Panc1 (cell line): ENCODE data around the gene ATP10A.

Source experiments
- TF ChIP-seq, protein P1 (sequence below), 2 experiments: IDR thresholded peaks; 2 replicates each; pipeline ENCODE4 v1.6.1; 2011 to 2012; ENCODE audit warnings: low read depth in 2 of 2, control low read depth in 1 of 2, low read length in 1 of 2, mild to moderate bottlenecking in 1 of 2, moderate library complexity in 1 of 2; ENCODE audit not compliant: insufficient read depth in 1 of 2
- TF ChIP-seq, protein P2 (sequence below): fragments of 450-650 bp; IDR thresholded peaks from 2 replicates; pipeline ENCODE4 v1.5.1; 2017; ENCODE audit warnings: mild to moderate bottlenecking

DNA sequence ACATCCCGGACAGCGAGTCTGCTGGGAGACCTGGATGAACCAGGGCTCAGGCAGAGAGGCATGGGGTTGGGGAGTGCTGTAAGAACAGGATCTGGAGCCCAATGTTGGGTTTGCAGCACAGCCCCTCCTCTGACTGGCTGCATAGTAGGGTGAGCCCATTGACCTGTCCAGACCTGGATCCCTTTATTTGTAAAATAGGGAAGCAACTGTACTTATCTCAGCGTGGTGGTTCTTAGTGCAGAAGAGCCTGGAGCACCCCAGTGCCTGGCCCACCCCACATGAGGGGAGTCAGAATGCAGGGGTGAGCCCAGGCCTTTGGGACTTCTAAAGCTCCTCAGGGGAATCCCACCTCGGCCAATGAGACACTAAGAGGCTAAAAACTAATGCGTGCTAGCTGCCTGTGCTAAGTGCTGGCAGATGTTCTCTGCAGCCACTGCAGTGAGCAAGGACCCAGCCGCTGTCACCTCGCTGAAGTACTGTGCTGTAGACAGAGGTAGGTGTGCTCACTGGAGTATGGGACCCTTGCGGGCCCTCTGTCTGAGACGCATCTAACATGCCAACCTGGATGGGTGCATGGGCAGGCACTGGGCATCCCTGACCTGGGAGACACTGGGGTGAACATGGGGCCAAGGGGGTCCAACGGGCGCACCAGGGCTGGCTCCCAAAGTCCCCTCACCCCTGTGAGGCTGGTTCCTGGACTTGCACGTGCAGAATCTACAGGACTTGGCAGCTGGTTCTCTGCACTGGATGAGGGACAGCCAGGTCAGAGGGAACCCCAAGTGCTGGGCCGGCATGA is 95.6 kb downstream of the ATP10A start:
- TF ChIP-seq, protein P1, sequence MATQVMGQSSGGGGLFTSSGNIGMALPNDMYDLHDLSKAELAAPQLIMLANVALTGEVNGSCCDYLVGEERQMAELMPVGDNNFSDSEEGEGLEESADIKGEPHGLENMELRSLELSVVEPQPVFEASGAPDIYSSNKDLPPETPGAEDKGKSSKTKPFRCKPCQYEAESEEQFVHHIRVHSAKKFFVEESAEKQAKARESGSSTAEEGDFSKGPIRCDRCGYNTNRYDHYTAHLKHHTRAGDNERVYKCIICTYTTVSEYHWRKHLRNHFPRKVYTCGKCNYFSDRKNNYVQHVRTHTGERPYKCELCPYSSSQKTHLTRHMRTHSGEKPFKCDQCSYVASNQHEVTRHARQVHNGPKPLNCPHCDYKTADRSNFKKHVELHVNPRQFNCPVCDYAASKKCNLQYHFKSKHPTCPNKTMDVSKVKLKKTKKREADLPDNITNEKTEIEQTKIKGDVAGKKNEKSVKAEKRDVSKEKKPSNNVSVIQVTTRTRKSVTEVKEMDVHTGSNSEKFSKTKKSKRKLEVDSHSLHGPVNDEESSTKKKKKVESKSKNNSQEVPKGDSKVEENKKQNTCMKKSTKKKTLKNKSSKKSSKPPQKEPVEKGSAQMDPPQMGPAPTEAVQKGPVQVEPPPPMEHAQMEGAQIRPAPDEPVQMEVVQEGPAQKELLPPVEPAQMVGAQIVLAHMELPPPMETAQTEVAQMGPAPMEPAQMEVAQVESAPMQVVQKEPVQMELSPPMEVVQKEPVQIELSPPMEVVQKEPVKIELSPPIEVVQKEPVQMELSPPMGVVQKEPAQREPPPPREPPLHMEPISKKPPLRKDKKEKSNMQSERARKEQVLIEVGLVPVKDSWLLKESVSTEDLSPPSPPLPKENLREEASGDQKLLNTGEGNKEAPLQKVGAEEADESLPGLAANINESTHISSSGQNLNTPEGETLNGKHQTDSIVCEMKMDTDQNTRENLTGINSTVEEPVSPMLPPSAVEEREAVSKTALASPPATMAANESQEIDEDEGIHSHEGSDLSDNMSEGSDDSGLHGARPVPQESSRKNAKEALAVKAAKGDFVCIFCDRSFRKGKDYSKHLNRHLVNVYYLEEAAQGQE (IDR thresholded peaks at IDR 0.05; ENCODE audit: insufficient read depth in 1 of 2, low read depth in 2 of 2, low read length in 1 of 2) = no peak
- TF ChIP-seq, protein P2, sequence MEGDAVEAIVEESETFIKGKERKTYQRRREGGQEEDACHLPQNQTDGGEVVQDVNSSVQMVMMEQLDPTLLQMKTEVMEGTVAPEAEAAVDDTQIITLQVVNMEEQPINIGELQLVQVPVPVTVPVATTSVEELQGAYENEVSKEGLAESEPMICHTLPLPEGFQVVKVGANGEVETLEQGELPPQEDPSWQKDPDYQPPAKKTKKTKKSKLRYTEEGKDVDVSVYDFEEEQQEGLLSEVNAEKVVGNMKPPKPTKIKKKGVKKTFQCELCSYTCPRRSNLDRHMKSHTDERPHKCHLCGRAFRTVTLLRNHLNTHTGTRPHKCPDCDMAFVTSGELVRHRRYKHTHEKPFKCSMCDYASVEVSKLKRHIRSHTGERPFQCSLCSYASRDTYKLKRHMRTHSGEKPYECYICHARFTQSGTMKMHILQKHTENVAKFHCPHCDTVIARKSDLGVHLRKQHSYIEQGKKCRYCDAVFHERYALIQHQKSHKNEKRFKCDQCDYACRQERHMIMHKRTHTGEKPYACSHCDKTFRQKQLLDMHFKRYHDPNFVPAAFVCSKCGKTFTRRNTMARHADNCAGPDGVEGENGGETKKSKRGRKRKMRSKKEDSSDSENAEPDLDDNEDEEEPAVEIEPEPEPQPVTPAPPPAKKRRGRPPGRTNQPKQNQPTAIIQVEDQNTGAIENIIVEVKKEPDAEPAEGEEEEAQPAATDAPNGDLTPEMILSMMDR = no peak
